Right ventricle myocardium superior (tissue), 1 donor: Measurements from ENCODE around the gene NDUFV2. TPM values are rescaled to one million over a fixed set of nuclear protein-coding genes. Genes with fewer than 3 reads are reported as not detected.

Source experiments
- ATAC-seq: fragments of 200-7000 bp; cut with Tn5 transposase; one replicate; pipeline ENCODE4 v1.9.1; 2020; ENCODE audit warnings: mild to moderate bottlenecking; ENCODE audit not compliant: poor library complexity
- DNase-seq: peaks from one replicate; pipeline ENCODE4 v3.0.0-alpha.2; 2020
- intact Hi-C: fragments of 100-400 bp; cut with DNase I; formaldehyde crosslinking; loops from one replicate; pipeline ENCODE4 v1.11.2; 2022
- total RNA-seq: library from RNA; stranded (reverse); fragmentation: NEBNext Ultra II Directional; extraction: Animal tissue kit (Norgen Biotek cat#: 25700); gene quantifications from one replicate; pipeline ENCODE4 v1.2.1, GENCODE V29; 2021
- donor health status: DM: no; HTN: yes; CAD: no; lungs with severe emphysema.

The NDUFV2 gene
- total RNA-seq, 1 donor from 2014 or later, result 521 TPM

- intact Hi-C loops, result no loop called here
- no peak for ATAC-seq
- no peak for DNase-seq
These were observed 4.5 kb downstream of the NDUFV2 start for GRCh38 chr18:9106800-9107584.

DNA sequence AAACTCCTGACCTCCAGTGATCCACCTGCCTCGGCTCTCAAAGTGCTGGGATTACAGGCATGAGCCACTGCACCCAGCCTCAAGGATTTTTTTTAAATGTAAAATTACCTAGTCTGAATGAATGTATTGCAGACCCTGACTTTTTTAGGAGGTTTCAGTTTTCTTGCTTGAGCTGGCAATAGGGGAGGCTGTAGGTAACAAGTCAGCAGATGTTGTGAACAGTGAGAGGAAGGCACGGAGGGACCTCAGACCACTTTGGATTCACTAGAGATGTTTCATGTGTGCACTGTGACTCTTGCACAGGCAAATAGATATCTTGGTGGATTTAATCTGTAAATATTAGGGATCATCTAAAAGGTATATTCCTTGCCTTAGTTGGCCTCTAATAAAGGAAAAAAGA lies 6.4 kb downstream of the NDUFV2 start:
- intact Hi-C loops, result no loop called here
- DNase-seq (no peak), ATAC-seq (no peak)

GRCh38 chr18:9109523-9109922 lies 7.0 kb downstream of the NDUFV2 start:
- DNase-seq (no peak), ATAC-seq (no peak)
- intact Hi-C loops, result no loop called here

- intact Hi-C loops, result no loop called here
- ATAC-seq, result no peak
- DNase-seq, result no peak
These were observed 11.1 kb downstream of the NDUFV2 start for GRCh38 chr18:9113468-9114149.

GRCh38 chr18:9115984-9116383 lies 13.5 kb downstream of the NDUFV2 start:
- intact Hi-C loops, result no loop called here
- DNase-seq, result no peak
- no peak for ATAC-seq

GRCh38 chr18:9117980-9118841 lies 15.7 kb downstream of the NDUFV2 start:
- DNase-seq (no peak), ATAC-seq (peak; percentile 16)
- intact Hi-C loops, result no loop called here

DNA sequence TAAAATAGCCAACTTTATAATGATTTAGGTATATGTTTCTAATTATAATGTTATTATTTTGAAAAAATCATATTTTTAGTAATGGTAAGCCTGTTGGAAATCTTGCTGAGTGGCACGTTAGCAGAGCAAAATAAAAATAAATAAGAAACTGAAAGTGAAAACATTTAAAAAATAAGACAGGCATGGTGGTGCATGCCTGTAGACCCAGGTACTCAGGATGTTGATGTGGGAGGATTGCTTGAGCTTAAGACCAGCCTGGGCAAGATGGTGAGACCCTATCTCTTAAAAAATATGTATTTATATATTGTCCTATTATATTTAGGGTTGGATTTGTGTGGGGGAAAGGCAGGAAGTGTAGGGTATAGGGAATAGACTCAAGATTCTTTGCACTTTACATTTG lies 18.3 kb downstream of the NDUFV2 start:
- intact Hi-C loops, result no loop called here
- ATAC-seq (no peak), DNase-seq (no peak)

DNA sequence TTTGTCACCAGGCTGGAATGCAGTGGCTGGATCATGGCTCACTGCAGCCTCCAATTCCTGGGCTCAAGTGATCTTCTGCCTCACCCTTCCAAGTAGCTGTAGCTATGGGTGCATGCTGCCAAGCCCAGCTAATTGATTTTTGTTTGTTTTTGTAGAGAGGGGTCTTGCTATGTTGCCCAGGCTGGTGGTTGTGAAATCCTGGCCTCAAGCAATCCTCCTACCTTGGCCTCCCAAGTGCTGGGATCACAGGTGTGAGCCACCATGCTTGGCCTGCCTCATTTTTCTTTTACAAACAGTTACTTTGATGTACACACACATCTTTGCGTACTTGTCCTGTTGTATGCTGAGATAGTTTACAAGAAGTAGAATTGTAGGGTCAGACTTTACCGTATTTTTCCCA lies 21.0 kb downstream of the NDUFV2 start:
- intact Hi-C loops, result no loop called here
- no peak for ATAC-seq

GRCh38 chr18:9124824-9125223 lies 22.3 kb downstream of the NDUFV2 start:
- no peak for DNase-seq
- no peak for ATAC-seq
- intact Hi-C loops, result no loop called here

More for the DNA sequence above, 21.0 kb downstream of the NDUFV2 start:
- no peak for DNase-seq

- intact Hi-C loops, result no loop called here
- ATAC-seq (peak; percentile 82), DNase-seq (no peak)
These were observed 23.8 kb downstream of the NDUFV2 start for GRCh38 chr18:9126337-9126736.

DNA sequence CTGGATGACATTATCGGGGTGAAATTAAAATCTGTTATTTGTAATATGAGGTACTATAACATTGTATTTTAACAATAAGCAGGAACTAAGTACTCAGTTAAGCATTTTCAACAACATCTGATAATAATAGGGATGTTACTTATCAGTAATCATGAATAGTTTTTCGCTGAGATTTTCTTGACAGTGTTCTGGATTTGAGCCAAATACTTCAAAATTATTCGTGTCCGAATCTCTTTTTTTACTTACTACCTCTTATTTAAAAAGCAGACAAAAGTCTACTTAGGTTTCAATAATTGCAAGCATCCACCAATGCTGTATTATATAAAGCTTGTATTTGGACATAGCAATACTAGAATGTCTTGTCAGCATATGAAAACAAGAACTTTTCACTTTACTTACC lies 27.7 kb downstream of the NDUFV2 start:
- intact Hi-C loops, result no loop called here
- DNase-seq (no peak), ATAC-seq (no peak)

DNA sequence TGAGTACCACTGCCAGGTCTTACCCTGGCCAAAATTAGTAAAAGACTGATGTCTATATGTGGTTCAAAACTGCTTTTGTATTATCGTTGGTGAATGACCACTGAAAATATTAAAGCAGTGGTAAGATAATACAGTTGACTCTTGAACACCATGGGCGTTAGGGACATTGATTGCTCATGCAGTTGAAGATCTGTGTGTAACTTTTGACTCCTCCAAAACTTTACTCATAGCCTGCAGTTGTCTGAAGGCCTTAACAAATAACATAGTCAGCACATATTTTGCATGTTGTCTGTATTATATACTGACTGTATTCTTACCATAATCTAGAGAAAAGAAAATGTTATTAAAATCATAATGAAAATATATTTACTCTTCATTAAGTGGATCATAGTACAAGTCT lies 28.3 kb downstream of the NDUFV2 start:
- intact Hi-C loops, result no loop called here
- ATAC-seq (no peak), DNase-seq (no peak)

- ATAC-seq, result no peak
- intact Hi-C loops, result no loop called here
- DNase-seq, result no peak
These were observed 30.1 kb downstream of the NDUFV2 start for GRCh38 chr18:9132628-9133027.

GRCh38 chr18:9133225-9133624 lies 30.7 kb downstream of the NDUFV2 start:
- DNase-seq, result no peak
- no peak for ATAC-seq
- intact Hi-C loops, result no loop called here

GRCh38 chr18:9135081-9135911 lies 32.8 kb downstream of the NDUFV2 start:
- intact Hi-C loops, result loop anchor here (5.0 kb wide), 1 partner anchor 33 kb away; the partner anchor contains the start of gene NDUFV2
- no peak for ATAC-seq
- peak; percentile 34 for DNase-seq

DNA sequence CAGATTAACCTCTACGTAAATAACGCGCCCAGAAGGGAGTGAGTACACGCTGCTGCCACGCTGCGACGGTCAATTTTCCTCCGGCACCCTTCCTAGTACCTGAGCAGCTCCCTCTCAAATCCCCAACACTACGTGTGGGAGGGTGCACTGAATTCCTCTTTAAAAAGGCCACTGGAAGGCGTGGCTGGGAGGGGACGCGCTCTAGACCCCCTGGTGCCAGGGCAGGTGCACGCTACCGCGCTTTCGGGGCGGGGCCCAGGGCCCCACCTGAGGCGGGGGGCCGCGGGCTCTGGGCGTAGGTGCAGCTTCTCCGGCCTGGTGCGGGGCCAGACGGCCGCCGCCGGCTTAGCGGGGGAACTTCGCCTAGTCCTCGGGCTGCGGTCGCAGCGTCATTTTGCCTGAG lies 33.4 kb downstream of the NDUFV2 start:
- ATAC-seq, result peak; percentile 23
- intact Hi-C loops, result loop anchor here (5.0 kb wide), 1 partner anchor 34 kb away; the partner anchor contains the start of gene NDUFV2
- DNase-seq, result no peak

DNA sequence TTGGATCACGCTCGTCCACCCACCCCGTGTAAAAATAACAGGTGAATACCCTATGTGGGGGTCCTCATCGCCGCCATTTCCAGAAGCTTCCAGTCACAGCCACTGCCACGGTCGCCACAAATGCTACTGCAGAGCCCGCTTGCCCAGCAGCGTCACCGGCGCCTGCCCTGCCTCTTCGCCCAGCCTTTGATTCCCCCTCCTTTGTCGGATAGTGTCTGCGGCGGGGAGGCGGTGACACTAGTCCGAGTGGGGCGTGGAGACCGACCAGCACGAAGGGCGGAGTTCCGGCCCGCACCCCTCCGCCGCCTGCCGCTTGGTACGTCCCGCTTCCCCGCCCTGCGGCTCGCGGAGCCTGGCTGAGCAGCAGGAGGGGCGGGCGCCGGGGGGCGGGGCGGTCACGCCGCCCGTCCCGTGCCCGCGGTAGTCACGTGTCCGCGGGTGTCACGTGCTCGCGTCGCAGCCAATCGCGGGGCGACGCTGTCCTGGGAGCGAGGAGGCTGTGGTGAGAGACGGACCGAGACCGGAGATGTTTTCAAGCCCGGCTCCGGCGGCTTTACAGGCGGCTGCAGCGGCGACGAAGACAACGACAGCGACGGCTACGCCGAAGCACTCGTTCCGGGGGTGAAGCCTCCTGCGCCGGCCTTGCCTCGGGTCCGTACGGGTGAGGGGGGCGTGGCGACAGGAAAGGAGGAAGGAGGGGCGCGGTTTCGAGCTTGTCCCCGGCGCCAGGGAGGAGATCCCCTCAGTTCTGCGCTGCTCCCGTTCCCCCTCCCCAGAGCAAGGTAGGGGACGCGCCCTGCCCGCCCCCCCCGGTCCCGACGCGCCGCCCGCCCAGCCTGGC lies 34.0 kb downstream of the NDUFV2 start, which contains the start of gene ANKRD12:
Gene ANKRD12, plus strand, starts transcription at position 467 of the 841 bp plus-strand sequence. CDS start 45,652 bp downstream, outside the sequence.
- ATAC-seq (peak; percentile 97), DNase-seq (peak; percentile 98)
- intact Hi-C loops, result loop anchor here (5.0 kb wide), 1 partner anchor 34 kb away; the partner anchor contains the start of gene NDUFV2
